ENCODE measurements around the gene FHL2.

DNA sequence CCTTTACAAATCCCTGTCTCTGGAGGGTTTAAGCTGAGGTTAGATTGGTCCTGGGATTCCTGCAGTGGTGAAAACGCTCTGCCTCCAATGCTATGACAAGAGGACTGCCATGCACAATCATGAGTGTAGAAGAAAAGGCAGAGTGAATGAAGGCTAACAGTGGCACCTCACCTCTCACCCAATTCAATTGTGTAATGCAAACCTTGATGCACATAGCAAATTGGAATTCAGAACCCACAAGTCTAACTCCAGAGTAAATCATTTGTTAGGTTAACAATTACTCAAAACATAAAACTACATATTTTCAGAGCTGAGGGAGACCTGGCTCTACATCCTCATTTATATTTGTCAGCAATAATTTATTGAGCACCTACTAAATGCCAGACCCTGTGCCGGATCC, 71.2 kb downstream of the FHL2 start:
- TF ChIP-seq, protein P1, sequence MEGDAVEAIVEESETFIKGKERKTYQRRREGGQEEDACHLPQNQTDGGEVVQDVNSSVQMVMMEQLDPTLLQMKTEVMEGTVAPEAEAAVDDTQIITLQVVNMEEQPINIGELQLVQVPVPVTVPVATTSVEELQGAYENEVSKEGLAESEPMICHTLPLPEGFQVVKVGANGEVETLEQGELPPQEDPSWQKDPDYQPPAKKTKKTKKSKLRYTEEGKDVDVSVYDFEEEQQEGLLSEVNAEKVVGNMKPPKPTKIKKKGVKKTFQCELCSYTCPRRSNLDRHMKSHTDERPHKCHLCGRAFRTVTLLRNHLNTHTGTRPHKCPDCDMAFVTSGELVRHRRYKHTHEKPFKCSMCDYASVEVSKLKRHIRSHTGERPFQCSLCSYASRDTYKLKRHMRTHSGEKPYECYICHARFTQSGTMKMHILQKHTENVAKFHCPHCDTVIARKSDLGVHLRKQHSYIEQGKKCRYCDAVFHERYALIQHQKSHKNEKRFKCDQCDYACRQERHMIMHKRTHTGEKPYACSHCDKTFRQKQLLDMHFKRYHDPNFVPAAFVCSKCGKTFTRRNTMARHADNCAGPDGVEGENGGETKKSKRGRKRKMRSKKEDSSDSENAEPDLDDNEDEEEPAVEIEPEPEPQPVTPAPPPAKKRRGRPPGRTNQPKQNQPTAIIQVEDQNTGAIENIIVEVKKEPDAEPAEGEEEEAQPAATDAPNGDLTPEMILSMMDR (IDR thresholded peaks at IDR 0.05; ENCODE audit: low read depth, low read length, missing input control) = no peak
- TF ChIP-seq TAF1 (conservative IDR thresholded peaks at IDR 0.05) (no peak), JUND (IDR thresholded peaks at IDR 0.05) (no peak), YY1 (IDR thresholded peaks at IDR 0.05) (no peak), RXRA (IDR thresholded peaks at IDR 0.05) (no peak), EGR1 (IDR thresholded peaks at IDR 0.05; ENCODE audit: low read depth in 2 of 2) (no peak)
- TF ChIP-seq, protein P2, sequence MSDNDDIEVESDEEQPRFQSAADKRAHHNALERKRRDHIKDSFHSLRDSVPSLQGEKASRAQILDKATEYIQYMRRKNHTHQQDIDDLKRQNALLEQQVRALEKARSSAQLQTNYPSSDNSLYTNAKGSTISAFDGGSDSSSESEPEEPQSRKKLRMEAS (IDR thresholded peaks at IDR 0.05) = no peak
